Bronchial epithelial cell (primary cell): Measurements from ENCODE around the gene MYO10. TPM values are rescaled to one million over a fixed set of nuclear protein-coding genes. Genes with fewer than 3 reads are reported as not detected.
"Not testable (repeated sequence)": the region's sequence is repeated elsewhere in the genome, so short reads cannot be mapped to it uniquely, and the experiment has no call there.

Source experiments
- DNase-seq: peaks from one replicate; pipeline ENCODE4 v3.0.0-alpha.2; 2010; ENCODE audit warnings: low read depth
- FAIRE-seq: peaks from 2 replicates; lab custom pipeline; 2011; peaks lifted over from hg19 to GRCh38; lab: Jason Lieb, UNC
- H3K27me3 ChIP-seq: 2 replicates; pipeline ENCODE4 v1.5.1; 2011; ENCODE audit warnings: low read length; ENCODE audit not compliant: control insufficient read depth, insufficient read depth
- H3K36me3 ChIP-seq: 2 replicates; pipeline ENCODE4 v1.5.1; 2011; ENCODE audit warnings: low read length; ENCODE audit not compliant: control insufficient read depth, insufficient read depth
- H3K4me3 ChIP-seq: 2 replicates; pipeline ENCODE4 v1.5.1; 2011; ENCODE audit warnings: mild to moderate bottlenecking, low read depth, low read length, control low read depth
- total RNA-seq: library from RNA; depleted of rRNA; stranded (reverse); fragments of >200 nt; gene quantifications from 2 replicates; pipeline ENCODE4 v1.2.1, GENCODE V29; 2014
- TF ChIP-seq, protein P1 (sequence below): IDR thresholded peaks from 2 replicates; pipeline ENCODE4 v1.5.1; 2011; ENCODE audit warnings: mild to moderate bottlenecking, moderate library complexity, low read length, control low read depth, inconsistent platforms; ENCODE audit not compliant: insufficient read depth, severe bottlenecking

The MYO10 gene
- total RNA-seq, 1 donor from 2014 or later: 39.5 TPM

DNA sequence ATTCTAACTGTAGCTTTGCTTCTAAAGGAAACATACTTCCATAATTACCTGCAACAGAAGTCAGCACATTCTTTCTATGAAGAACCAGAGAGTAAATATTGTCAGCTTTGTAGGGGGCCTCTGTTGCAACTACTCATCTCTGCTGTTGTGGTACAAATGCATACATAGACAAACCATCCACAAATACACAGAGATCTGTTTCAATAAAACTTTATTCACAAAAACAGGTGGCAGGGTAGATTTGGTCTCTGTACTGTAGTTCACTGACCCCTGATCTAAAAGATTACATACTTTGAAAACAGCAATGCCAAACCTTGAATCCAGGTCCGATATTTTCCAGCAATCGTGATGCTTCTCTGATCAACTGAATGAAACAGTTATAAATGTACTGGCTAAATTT lies 274.4 kb downstream of the MYO10 start:
- Histone ChIP-seq H3K27me3 (no peaks in the 10 kb centered on the region), H3K4me3 (no peak overlapping the region), H3K36me3 (peaks cover 7% of the 10 kb centered on the region)
- DNase-seq (no peak), FAIRE-seq (no peak)
- TF ChIP-seq, protein P1, sequence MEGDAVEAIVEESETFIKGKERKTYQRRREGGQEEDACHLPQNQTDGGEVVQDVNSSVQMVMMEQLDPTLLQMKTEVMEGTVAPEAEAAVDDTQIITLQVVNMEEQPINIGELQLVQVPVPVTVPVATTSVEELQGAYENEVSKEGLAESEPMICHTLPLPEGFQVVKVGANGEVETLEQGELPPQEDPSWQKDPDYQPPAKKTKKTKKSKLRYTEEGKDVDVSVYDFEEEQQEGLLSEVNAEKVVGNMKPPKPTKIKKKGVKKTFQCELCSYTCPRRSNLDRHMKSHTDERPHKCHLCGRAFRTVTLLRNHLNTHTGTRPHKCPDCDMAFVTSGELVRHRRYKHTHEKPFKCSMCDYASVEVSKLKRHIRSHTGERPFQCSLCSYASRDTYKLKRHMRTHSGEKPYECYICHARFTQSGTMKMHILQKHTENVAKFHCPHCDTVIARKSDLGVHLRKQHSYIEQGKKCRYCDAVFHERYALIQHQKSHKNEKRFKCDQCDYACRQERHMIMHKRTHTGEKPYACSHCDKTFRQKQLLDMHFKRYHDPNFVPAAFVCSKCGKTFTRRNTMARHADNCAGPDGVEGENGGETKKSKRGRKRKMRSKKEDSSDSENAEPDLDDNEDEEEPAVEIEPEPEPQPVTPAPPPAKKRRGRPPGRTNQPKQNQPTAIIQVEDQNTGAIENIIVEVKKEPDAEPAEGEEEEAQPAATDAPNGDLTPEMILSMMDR: no peak

DNA sequence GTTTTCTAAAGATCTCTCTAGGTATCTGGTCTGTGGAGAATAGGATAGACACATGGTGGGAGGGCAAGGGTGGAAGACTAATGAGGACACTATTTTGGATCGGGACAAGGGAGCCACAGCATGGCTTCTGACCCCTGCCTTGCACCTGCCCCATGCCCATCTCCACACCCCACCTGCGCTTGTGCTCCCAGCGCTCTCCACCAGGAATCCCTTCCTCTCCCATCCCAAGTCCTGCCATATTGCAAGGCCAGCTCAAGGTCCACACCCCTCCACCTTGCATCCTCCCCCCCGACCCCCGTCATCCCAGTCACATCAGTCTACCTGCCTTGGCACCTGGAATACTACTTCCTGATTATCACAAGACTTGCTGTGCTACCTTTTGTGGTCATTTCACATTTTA lies 275.1 kb downstream of the MYO10 start:
- no peak overlapping the region for H3K4me3 ChIP-seq
- H3K36me3 ChIP-seq: peaks cover 3% of the 10 kb centered on the region
- DNase-seq: no peak
- no peak for FAIRE-seq
- no peaks in the 10 kb centered on the region for H3K27me3 ChIP-seq
- TF ChIP-seq, protein P1: no peak

DNA sequence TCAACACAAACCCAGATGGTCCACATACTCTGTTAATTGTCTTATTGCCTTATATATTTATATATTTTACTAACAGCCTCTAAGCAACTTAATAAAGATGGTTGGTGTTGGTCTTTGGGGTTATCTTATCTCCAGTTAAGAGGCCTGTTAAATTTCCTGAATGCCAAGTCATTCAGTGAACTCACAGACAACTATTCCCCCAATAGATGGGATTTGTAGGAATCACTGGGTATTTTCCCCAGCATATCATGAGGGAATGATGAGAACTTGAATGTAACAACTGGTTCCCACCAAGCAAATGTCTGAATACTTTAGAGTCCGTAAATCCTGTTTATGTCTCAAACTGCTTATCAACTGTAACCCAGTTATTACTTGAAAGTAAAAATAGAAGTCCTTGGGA lies 276.6 kb downstream of the MYO10 start:
- TF ChIP-seq, protein P1: no peak
- FAIRE-seq: no peak

DNA sequence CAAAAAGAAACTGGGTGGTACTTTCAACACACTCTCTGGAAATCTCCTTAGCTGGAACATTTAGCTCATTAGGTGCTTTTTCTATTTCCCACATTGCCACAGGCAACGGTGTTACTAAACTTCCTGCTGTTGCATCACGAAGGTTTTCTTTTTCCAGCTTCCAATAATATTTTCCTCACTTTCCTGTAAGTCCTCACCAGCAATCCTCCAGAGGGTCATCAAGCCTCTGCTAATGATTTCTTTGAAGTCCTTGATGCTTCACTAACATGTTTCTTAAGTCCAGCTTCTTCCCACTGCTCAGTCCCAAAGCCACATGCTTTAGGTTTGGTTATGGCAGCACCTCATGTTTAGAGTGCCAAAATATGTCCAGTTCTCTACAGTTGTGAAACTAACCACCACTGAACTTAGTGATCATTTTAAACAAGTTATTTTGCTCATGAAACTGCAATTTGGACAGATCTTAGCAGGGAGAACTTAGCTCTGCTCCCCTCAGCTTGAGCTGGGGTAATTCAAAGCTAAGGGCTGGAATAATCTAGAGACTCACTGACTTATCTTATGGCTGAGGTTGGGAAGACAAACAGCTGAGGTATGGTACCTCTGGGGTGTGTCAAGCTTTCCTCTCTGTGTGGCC lies 279.4 kb downstream of the MYO10 start:
- TF ChIP-seq, protein P1: no peak
- FAIRE-seq (no peak), DNase-seq (peak; percentile 39)

More for the DNA sequence above, 276.6 kb downstream of the MYO10 start:
- Histone ChIP-seq H3K27me3 (no peaks in the 10 kb centered on the region), H3K4me3 (no peak overlapping the region), H3K36me3 (peaks cover 3% of the 10 kb centered on the region)
- no peak for DNase-seq

DNA sequence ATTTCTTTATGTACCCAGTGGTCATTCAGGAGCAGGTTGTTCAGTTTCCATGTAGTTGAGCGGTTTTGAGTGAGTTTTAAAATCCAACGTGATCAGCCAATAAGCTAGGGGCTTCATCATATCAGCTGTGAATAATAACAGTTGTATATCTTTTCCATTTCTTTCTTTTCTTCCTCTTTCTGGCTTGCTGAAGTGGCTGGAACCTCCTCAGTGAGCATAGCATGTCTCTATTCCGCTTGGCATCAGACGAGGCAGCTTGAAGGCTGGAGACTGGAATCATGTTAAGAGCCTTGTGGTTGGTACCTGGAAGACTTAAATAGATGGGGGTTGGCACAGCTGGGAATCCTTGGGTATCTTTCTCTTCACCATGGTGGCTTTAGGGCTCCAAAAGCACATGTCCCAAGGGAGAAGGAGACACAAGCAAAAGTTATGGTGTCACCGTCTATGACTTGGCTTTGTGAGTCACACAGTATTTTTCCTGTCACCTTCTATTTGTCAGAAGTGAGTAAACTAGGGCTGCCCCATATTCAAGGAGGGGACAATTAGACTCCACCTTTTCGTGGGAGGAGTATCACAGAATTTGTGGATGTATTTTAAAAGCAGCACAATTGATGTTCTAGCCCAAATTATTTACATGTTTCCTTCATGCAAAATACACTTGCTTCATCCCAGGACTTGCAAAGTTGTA lies 281.3 kb downstream of the MYO10 start:
- Histone ChIP-seq H3K4me3 (no peak overlapping the region), H3K27me3 (no peaks in the 10 kb centered on the region), H3K36me3 (no peaks in the 10 kb centered on the region)
- FAIRE-seq (no peak), DNase-seq (no peak)
- TF ChIP-seq, protein P1: no peak

More for the DNA sequence above, 279.4 kb downstream of the MYO10 start:
- Histone ChIP-seq H3K4me3 (no peak overlapping the region), H3K27me3 (no peaks in the 10 kb centered on the region), H3K36me3 (no peaks in the 10 kb centered on the region)

DNA sequence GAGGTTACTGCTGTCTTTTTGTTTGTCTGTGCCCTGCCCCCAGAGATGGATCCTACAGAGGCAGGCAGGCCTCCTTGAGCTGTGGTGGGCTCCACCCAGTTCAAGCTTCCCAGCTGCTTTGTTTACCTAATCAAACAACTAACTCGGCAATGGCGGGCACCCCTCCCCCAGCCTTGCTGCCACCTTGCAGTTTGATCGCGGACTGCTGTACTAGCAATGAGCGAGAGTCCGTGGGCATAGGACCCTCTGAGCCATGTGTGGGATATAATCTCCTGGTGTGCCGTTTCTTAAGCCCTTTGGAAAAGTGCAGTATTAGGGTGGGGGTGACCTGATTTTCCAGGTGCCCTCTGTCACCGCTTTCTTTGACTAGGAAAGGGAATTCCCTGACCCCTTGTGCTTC lies 287.3 kb downstream of the MYO10 start:
- not testable (repeated sequence) for H3K4me3 ChIP-seq, FAIRE-seq, H3K36me3 ChIP-seq, DNase-seq, H3K27me3 ChIP-seq
